HL-60 (cell line): ENCODE data around the gene RUBCNL.

ENCODE experiments used
- GABPA ChIP-seq: IDR thresholded peaks from 2 replicates; pipeline ENCODE4 v1.6.1; 2012; ENCODE audit warnings: low read depth
- POLR2AphosphoS5 ChIP-seq: IDR thresholded peaks from 2 replicates; pipeline ENCODE4 v1.6.1; 2012; ENCODE audit warnings: low read depth
- TF ChIP-seq, protein P1 (sequence below): IDR thresholded peaks from one replicate; pipeline ENCODE4 v1.5.1; 2011; ENCODE audit warnings: low read length, control low read depth, inconsistent platforms; ENCODE audit not compliant: insufficient read depth

- TF ChIP-seq, protein P1, sequence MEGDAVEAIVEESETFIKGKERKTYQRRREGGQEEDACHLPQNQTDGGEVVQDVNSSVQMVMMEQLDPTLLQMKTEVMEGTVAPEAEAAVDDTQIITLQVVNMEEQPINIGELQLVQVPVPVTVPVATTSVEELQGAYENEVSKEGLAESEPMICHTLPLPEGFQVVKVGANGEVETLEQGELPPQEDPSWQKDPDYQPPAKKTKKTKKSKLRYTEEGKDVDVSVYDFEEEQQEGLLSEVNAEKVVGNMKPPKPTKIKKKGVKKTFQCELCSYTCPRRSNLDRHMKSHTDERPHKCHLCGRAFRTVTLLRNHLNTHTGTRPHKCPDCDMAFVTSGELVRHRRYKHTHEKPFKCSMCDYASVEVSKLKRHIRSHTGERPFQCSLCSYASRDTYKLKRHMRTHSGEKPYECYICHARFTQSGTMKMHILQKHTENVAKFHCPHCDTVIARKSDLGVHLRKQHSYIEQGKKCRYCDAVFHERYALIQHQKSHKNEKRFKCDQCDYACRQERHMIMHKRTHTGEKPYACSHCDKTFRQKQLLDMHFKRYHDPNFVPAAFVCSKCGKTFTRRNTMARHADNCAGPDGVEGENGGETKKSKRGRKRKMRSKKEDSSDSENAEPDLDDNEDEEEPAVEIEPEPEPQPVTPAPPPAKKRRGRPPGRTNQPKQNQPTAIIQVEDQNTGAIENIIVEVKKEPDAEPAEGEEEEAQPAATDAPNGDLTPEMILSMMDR = no peak
- TF ChIP-seq POLR2AphosphoS5 (0 out of 2 replicates have a peak, but pooled peaks have one; percentile 18), GABPA (no peak)
These were observed 3.7 kb downstream of the RUBCNL start for GRCh38 chr13:46383383-46383782.
